ENCODE results near the gene SMARCC1.
"Not testable (repeated sequence)": the region's sequence is repeated elsewhere in the genome, so short reads cannot be mapped to it uniquely, and the experiment has no call there.

SMARCC1 gene

DNA sequence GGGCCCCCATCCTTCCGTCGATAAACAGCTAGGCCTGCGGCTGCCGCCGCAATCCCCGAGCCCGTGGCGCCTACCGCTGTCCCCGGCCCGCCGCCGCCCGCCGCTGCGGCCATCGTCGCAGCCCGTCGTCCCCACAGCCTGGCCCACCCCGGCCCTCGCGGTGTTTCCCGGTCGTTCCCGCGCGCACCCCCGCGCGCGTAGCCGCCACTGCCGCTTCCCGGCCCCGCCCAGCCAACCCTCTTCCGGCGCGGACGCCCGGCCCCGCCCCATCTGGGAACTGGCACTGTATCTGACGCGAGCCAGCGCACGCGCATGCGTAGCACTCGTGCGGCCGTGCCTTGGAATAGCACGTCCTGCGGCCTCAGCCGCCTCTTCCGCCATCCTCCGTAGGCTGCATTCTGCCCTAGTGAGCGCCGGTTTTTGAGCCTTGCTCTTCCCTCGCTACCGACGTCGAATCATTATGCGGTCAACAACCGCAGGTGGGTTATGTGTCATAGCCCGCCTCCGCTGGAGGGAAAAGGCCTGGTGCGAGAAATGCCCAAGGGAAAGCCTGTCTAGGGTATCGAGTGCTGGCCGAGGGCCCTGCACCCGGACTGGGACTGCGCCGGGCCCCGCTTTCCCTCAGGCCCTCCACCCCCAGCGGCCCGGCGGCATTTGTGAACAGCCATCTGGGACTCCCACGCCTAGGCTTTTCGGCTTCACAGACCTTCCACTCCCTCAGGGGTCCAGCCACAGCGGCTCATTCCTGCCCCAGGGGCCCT lies at the start of gene SMARCC1:
Gene SMARCC1, minus strand, starts transcription at position 209 of the 761 bp plus-strand sequence. Its CDS starts 96 bp downstream, at position 113.
- DNase-seq = peak; percentile 61 to 87

DNA sequence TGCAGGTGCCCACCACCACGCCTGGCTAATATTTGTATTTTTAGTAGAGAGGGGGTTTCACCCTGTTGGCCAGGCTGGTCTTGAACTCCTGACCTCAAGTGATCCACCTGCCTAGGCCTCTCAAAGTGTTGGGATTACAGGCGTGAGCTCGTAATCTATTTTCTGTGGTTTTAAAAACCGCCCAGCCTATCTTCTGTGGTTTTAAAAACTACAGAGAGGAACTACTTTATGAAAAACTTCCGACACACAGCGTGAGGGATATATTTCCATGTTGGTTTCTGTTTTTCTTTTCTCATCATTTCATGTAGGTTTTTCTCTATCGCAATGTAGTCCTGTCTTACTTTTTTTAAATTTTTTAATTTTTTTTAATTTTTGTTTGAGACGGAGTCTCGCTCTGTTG lies 47.8 kb upstream of the SMARCC1 start:
- not testable (repeated sequence) for DNase-seq

DNA sequence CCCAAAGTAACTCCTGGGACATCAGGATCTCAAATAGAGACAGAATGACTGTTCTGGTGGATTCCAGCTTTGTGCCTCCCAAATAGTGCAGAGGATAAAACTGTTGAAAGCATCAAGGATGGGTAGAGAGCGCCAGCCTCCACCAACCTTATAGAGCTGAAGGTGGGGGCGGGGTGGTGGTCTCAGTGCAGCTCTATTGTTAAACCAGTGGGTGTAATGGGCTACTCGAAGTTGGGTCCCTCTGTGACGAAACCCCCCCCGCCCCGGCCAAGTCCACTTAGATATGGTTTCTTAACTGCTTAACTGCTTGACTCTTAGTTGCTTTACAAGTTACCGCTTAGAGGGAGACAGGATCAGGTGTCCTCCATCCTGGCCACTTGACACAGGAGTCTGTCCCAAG lies 43.9 kb upstream of the SMARCC1 start:
- no peak for DNase-seq

DNA sequence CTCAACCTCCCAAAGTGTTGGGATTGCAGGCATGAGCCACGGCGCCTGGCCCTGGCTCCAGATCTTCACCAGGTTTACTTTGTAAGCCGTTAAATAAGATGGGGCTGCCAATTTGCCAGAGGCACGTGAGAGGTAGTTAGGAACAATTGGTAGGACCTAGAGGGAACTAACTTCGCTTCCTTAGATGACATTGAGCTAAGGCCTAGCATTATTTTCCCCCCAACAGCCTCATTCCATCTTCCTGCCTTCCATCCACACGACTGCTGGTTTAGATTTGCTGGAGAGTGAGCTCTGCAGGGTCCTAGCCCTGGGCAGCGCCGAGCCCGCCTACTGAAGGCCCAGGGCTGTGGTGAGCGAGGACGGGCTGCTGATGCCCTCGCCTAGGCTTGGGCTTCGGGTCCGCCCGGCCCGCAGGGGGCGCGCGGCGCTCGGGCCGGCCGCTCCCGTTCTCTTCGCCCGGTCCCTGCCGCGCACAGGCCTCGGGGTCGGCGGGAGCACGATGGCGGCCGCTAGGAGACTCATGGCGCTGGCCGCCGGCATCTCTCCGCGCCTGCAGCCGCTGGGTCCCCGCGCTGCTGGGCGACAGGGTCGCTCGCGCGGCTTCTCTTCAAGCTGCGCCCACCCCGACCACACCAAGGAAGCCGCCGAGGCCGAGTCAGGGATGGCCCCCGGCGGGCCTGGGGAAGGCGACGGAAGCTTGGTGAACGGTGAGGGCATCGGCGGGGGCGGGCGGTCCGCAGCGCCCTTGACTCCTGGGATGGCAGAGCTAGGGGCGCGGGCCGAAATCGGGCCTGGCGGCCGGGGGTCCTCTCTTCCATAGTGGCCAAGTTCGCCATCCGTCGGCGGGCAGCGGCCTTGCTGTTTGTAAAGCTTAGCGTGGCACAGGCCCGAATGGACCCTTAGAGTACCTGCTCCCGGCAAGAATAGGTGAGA lies 43.1 kb upstream of the SMARCC1 start:
- DNase-seq = peak; percentile 39 to 72

DNA sequence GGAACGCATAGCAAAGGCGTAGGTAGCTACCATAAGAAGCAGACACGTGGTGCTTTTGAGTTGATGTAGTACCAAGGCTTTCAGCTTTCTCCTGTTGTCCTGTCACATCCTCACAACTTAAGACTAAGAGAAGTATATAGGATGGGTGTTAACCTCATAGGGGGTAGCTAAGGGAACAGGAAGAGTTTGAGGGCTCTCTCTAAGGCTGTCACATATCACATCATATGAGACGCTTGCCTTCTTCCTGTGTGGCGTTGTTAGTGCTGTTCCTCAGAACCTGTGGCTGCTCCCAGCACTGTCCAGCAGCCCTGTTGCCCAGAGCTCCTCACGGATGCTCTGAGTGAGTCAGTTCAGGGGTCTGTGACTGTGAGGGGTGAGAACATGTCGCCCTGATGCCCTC lies 35.9 kb upstream of the SMARCC1 start:
- no peak for DNase-seq

DNA sequence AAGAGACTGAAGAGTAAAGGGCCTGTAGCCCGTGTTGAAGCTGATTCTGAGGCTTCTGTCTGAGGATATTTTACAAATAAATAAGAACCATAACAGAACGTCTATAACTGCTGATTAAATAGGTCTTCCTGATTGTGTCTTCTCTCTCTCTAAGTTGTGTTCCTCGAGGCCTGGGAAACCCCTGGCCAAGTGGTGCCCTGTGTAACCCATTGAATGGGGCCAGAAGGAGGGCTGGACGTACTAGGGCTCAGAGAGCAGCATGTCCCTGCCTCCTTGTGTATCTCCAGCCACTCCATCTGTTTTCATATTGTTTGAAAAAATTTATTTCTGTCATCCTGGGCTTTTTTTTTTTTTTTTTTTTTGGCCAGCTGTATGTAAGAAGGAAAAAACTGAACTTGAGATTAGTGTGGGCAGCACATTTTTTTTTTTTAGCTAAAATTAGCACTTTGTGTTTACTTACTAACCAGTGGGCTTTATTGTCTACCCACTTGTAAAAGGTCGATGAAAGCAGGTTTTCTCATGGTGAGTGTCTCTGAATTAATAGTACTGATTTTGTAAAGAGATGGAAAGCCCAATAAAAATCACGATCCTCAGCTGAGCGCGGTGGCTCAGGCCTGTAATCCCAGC lies 32.0 kb upstream of the SMARCC1 start:
- DNase-seq = no peak

DNA sequence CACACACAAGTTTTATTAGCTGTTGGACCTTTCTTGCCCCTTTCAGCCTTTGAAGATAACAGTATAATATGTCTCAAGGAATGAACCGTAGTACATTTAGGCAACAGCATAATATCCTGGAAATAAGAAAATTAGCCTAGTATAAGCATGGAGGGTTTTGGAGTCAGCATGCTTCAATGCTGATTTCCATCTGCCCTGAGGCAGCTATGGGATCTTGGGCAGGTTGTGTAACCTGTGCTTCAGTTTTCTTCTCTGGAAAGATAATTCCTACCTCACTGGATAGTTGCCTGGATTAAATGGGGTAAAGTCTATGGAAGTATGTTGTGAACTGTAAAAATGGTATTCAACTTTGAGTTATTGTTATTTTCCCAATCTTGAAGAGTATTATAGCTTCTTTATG lies 22.9 kb upstream of the SMARCC1 start:
- no peak for DNase-seq

DNA sequence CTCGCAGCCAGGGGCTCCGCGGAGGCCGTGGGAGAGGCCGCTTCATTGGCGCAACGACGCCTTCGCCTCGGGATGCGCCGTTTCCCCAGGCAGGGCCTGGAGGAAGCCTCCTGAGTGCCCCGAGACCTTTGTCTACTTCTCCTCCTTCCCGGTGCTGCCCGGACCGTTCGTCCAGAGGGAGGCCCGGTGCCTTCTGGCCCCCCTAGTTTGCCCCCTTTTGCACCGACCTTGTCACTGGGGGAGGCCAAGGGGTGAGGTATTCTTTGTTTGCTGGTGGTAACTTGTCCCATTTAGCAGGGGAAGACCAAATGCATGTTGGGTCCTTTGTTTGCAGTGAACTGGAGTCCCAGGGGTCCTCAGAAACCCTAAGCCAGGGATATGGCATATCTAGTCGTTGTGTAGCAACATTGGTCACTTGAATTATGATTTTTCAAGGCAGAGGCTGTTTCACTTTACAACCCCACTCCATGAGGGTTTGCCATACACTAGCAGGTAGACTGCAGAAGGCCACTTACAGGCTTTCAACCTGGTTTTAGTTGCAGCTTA lies 21.9 kb upstream of the SMARCC1 start:
- no peak for DNase-seq

DNA sequence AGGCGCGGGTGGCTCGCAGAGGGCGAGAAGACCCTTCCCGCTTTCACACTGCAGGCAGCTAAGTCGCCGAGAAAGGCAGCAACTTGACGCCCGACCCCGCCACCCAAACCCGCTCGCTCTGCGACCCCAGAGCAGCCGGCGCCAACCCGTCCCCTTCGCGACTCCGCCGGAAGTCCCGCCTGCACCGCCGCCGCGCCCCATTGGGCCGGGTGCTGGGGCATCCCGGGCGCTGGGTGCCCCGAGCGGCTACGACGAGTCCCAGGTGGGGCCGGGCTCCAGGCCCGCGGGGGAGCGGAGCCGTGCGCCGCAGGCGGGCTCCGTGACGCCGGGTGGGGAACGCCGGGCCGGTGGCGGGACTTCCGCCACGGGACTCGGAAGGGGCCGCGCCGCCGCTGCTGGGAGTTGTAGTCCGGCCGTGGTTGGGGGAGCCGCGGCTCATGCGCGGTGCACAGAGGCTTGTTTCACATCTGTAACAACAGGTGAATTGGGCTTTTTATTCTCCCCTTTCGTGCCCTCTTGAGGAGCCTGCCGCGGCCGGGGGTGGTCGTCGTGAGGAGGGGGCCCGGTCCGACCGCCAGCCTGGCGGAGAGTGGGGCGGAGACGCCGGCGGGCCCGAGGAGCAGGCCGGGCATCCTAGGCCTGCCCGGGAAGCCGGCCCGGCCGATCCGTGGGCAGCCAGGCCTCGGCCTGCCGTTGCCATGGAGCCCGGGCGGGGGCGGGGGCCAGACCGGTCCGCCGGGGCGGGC lies 21.2 kb upstream of the SMARCC1 start, which contains the start of gene DHX30:
Gene DHX30, plus strand, starts transcription at position 405 of the 746 bp plus-strand sequence. CDS start 7,546 bp downstream, outside the sequence.
- peak; percentile 32 to 65 for DNase-seq

DNA sequence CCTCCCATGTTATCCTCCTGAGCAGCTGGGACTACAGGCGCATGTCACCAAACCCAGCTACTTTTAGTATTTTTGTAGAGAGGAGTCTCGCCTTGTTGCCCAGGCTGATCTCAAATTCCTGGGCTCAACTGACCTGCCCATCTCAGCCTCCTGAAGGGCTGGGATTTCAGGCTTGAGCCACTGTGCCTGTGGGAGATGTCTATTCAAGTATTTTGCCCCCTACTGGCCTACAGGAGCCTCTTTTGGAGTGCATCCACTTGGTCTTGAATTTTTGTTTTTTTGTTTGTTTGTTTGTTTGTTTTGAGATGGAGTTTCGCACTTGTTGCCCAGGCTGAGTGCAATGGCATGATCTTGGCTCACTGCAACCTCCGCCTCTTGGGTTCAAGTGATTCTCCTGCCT lies 18.0 kb upstream of the SMARCC1 start:
- DNase-seq = no peak

DNA sequence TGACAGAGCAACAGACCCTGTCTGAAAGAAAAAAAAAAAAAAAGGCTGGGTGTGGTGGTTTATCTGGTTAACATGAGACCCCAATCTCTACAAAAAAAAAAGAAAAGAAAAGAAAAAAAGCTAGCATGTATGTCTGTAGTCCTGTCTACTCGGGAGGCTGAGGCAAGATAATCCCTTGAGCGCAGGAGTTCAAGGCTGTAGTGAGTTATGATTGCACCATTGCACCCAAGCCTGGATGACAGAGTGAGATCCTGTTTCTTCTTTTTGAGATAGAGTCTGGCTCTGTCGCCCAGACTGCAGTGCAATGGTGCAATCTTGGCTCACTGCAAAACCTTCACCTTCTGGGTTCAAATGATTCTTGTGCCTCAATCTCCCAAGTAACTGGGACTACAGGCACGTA lies 12.9 kb upstream of the SMARCC1 start:
- no peak for DNase-seq

DNA sequence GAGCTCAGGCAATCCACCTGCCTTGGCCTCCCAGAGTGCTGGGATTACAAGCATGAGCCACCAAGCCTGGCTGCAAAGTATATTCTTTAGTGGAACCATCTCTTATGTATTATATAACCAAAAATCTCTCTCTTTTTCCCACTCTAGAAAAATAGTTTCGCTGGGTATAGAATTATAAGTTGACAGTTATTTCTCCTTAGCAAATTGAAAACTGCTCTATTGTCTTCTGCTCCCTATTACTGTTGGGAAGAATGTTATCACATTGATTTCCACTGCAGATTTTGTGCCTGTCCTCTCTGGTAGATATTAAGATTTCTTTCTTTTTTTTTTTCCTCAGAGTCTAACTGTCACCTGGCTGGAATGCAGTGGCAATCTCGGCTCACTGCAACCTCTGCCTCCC lies 11.0 kb upstream of the SMARCC1 start:
- no peak for DNase-seq

DNA sequence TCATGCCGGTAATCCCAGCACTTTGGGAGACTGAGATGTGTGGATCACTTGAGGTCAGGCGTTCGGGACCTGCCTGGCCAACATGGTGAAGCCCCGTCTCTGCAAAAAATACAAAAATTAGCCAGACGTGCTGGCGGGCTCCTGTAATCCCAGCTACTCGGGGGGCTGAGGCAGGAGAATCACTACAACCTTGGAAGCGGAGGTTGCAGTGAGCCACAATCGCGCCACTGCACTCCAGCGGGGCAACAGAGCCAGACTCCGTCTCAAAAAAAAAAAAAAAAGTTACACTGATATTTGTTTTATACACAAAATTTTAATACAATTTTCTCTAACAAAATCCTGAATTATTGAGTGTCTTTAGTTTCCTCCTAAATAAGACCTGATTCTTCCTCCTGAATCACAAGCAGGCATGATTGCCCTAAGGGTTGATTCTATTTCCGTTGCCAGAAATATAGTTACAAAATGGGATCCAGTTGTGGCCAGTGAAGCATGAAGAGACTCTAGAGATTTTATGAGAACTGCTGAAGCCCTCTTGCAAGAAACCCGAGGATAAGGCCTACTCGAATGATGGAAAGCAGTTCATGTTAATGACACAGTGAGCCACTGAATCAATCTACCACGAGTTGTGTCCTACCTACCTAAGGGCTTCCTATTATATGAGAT lies 9.6 kb upstream of the SMARCC1 start:
- DNase-seq = no peak

DNA sequence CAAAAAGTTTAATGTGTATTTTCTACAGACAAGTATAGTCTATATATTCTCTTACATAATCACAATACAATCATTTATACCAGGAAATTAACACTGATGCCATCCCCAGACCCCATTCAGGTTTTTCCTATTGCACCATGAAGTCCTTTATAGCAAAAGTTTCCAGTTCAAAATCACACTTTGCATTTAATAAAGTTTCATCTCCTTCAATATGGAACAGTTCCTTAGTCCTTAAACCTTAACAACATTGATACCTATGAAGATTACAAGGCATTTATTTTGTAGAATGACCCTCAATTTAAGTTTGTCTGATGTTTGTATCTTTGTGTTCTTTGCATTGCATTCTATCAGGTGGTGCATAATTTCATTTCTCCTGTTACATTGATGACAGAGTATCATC lies 2.0 kb upstream of the SMARCC1 start:
- no peak for DNase-seq

DNA sequence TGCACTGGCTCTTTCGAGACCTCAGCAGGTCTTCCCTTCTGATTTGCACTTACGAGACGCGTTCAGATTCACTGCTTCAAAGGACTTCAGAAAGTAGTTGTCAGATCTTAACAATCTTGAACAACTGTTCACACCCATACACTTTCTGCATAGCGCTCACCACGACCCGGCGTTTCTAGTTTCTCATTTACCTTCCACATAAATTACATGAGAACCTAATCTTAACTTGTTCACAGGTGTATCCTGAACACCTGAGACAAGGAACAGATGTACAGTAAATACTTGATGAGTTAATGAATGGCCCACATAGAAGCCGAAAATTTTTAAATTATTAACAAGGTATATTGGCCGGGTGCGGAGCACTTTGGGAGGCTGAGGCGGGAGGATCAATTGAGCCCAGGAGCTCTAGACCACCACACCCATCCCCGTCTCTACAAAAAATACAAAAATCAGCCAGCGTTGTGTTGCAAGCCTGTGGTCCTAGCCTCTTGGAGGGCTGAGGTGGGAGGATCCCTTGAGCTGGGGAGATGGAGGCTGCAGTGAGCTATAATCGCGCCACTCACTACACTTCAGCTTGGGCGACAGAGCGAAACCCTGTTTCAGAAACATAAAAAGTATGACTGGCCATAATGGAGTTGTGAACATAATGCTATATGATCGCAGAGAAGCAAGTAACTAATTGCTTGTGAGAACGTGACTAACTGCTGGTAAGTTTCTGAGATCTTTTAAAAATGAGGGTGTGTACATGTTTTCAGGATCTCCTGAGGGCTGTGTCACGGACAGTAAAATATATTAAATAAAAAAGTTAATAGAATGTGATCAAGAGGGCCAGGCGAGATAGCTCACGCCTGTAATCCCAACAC lies 984 bp upstream of the SMARCC1 start:
- DNase-seq = no peak

DNA sequence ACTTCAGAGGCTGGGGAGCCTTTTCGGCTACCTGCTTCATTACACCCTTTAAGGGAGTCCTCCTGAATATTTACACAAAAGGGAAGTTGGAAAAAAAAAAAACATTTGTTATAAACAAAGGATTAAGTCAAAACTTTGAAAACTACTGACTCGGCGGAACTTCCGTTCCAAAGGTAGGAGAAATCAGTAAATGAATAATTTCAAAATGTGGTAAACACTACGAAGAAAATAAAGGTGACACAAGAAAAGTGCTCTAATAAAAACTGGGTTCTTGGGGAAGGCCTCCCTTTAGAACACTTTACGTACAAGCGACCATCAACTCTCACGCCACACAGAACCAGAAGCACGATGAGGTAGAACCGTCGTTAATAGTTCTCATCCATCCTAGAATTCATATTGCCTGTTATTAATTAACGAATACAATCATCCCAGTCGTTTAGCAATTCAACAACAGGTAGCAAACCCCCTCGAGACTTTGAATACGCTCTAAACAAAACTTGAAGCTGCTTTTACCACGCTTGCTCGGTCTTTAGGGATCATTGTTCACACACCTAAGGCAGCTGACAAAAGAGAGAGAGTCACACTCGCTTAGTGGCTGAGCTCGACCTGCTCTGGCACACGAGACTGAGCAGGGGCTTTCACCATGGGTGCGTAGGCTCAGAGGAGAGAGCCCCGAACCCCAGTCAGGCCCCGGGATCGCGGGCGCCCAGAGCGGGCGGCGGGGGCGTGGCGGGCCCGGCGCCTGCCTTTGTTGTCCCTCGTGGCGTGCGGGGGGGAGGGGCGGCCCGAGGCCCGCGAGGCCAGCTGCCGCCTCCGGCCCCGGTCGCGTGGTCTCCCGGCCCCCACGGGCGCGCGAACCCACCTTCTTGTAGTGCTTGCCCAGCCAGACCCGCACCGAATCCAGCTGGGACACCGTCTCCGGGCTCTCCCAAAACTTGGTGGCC lies 680 bp downstream of the SMARCC1 start:
- DNase-seq = peak in 1 of 2 experiments; percentile 38

DNA sequence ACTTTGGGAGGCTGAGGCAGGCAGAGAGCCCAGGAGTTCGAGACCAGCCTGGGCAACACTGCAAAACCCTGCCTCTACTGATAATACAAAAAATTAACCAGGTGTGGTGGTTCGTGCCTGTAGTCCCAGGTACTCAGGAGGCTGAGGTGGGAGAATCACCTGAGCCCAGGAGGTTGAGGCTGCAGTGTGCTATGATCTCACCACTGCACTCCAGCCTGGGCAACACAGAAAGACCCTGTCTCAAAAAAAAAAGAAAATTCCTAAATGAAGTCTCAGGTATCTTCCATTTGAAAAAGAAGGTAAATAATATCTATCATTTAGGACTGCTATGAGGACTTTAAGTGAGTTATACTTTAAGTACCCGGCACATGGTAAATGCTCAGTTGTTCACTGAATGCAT lies 2.9 kb downstream of the SMARCC1 start:
- no peak for DNase-seq

DNA sequence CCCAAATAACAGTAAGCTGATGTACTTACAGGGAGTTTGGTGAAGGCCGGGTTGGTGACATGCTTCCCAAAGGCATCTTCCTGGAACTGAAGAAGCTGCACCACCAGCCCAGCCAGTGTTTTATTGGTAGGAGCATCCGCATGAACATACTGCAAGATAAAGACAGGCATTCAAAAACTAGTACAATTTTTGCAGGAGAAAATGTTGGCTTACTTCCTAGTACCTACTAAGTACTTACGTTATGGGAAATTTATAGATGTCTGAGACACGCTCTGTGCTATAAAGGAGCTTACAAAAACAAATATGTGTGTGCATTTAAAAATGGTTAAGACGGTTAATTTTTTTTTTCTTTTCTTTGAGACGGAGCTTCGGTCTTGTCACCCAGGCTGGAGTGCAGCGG lies 8.9 kb downstream of the SMARCC1 start:
- no peak for DNase-seq

DNA sequence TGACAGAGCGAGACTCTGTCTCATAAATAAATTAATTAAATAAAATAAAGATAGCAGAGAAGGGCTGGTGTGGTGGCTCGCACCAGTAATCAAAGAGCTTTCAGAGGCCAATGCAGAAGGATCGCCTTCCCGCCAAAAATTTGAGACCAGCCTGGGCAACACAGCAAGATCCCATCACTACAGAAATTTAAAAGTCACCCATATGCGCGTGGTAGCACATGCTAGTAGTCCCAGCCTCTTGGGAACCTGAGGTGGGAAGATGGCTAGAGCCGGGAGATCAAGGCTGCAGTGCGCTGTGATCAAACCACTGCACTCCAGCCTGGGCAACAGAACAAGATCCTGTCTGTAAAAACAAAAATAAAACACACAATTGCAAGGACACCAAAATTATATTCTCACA lies 9.6 kb downstream of the SMARCC1 start:
- no peak for DNase-seq

DNA sequence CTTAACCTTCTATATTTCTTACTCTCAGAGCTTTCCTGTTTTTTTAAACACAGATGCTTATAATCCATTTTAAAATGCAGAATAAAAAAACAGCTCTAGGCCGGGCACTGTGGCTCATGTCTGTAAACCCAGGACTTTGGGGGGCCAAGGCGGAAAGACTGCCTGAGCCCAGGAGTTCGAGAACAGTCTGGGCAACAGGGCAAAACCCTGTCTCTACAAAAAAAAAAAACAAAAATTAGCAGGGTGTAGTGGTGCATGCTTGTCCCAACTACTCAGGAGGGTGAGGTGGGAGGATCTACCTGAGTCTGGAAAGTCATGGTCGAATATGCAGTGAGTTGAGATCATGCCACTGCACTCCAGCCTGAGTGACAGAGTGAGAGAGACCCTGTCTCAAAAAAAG lies 15.5 kb downstream of the SMARCC1 start:
- DNase-seq = no peak

Measured in SW 1271 (cell line).